Activated B cell treated with CpG ODN at 0.5 μM for 24 hours (primary cell): Measurements from ENCODE around the gene TCF7L1. TPM values are rescaled to one million over a fixed set of nuclear protein-coding genes. Genes with fewer than 3 reads are reported as not detected.
A peak's percentile ranks its signal among the peaks of the same experiment; 100 is the strongest.
"Not testable (repeated sequence)": the region's sequence is repeated elsewhere in the genome, so short reads cannot be mapped to it uniquely, and the experiment has no call there.

ENCODE experiments used
- ATAC-seq: fragments of 200-7000 bp; cut with Tn5 transposase; one replicate; pipeline ENCODE4 v1.10.0; 2021; ENCODE audit warnings: low read depth, mild to moderate bottlenecking, moderate library complexity
- CTCF ChIA-PET: fragments of 350-600 bp; sonication (Branson Sonifier 250); formaldehyde crosslinking; loops from one replicate; lab custom pipeline; 2021; ENCODE audit warnings: antibody characterized with exemption; lab: Charles Lee
- POLR2A ChIA-PET: fragments of 350-600 bp; sonication (Branson Sonifier 250); formaldehyde crosslinking; loops from one replicate; lab custom pipeline; 2021; ENCODE audit warnings: antibody characterized with exemption; lab: Charles Lee
- DNase-seq: peaks from one replicate; pipeline ENCODE4 v3.0.0; 2022
- H3K27ac Mint-ChIP-seq: one replicate; pipeline ENCODE4 v1.8.0; 2020; ENCODE audit warnings: mixed read lengths
- H3K27me3 Mint-ChIP-seq: one replicate; pipeline ENCODE4 v1.8.0; 2021; ENCODE audit warnings: mixed read lengths
- H3K36me3 Mint-ChIP-seq: one replicate; pipeline ENCODE4 v1.8.0; 2021; ENCODE audit warnings: low read depth, mixed read lengths
- H3K4me1 Mint-ChIP-seq: one replicate; pipeline ENCODE4 v1.8.0; 2021; ENCODE audit warnings: mixed read lengths
- H3K4me3 Mint-ChIP-seq: one replicate; pipeline ENCODE4 v1.8.0; 2020; ENCODE audit warnings: mild to moderate bottlenecking, mixed read lengths
- H3K9me3 Mint-ChIP-seq: one replicate; pipeline ENCODE4 v1.8.0; 2020; ENCODE audit warnings: mixed read lengths
- intact Hi-C: fragments of 100-400 bp; cut with micrococcal nuclease; formaldehyde crosslinking; loops from one replicate; pipeline ENCODE4 v1.15.1; 2024
- total RNA-seq: library from RNA; stranded (reverse); gene quantifications from 2 replicates; pipeline ENCODE4 v1.2.3, GENCODE V29; 2022
- TF ChIP-seq, protein P1 (sequence below): fragments of 200-600 bp; IDR thresholded peaks from one replicate; pipeline ENCODE4 v1.8.0; 2022; ENCODE audit warnings: antibody characterized with exemption, mild to moderate bottlenecking

Gene TCF7L1
- total RNA-seq, 1 donor from 2014 or later = 0.07 TPM

DNA sequence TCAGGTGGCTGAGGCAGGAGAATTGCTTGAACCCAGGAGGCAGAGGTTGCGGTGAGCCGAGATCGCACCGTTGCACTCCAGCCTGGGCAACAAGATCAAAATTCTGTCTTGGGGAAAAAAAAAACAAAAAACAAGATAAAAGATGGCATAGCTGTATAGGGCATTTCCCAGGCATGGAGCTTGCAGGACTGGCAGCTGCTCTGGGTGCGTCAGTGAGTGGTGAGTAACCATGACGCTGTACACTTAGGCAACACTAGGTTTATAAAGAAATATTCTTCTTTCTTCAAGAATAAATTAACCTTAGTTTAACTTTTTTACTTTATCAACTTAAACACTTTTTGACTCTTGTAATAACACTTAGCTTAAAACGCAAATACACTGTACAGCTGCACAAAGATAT lies 179.2 kb downstream of the TCF7L1 start:
- H3K27ac Mint-ChIP-seq = no peak overlapping the region
- no peak overlapping the region for H3K4me3 Mint-ChIP-seq
- peaks cover 23% of the 10 kb centered on the region for H3K4me1 Mint-ChIP-seq
- intact Hi-C loops = loop anchor here (2.0 kb wide), 1 partner anchor 14 kb away; the partner anchor contains the start of gene TGOLN2
- ChIA-PET CTCF (interaction anchor here (1.2 kb wide), 1 partner anchor 10 kb away, joined by 4 read pairs; no protein-coding TSS in a partner anchor), POLR2A (interaction anchor here (1.7 kb wide), 1 partner anchor 14 kb away, joined by 4 read pairs; no protein-coding TSS in a partner anchor)
- DNase-seq (no peak), ATAC-seq (no peak)
- H3K36me3 Mint-ChIP-seq = peaks cover 41% of the 10 kb centered on the region
- no peaks in the 10 kb centered on the region for H3K9me3 Mint-ChIP-seq
- H3K27me3 Mint-ChIP-seq = no peaks in the 10 kb centered on the region
- TF ChIP-seq, protein P1, sequence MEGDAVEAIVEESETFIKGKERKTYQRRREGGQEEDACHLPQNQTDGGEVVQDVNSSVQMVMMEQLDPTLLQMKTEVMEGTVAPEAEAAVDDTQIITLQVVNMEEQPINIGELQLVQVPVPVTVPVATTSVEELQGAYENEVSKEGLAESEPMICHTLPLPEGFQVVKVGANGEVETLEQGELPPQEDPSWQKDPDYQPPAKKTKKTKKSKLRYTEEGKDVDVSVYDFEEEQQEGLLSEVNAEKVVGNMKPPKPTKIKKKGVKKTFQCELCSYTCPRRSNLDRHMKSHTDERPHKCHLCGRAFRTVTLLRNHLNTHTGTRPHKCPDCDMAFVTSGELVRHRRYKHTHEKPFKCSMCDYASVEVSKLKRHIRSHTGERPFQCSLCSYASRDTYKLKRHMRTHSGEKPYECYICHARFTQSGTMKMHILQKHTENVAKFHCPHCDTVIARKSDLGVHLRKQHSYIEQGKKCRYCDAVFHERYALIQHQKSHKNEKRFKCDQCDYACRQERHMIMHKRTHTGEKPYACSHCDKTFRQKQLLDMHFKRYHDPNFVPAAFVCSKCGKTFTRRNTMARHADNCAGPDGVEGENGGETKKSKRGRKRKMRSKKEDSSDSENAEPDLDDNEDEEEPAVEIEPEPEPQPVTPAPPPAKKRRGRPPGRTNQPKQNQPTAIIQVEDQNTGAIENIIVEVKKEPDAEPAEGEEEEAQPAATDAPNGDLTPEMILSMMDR = no peak

DNA sequence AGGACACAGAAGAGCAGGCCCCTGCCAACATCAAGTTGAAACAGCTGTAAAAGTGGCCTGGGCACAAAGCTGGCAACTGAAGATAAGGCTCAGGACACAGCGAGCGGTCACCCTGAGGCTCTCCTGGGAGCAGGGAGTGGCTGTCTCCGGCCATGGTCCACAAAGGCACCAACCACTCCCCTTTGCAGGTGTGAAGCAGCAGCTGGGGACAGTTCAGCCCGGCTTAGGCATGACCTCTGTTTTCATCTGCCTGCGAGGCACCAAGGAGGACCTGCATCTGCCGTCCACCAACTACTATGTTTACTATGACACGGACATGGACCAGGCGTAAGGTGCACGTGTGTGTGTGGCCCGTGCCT lies 181.7 kb downstream of the TCF7L1 start:
- CTCF ChIA-PET = interaction anchor here (1.7 kb wide), 1 partner anchor 14 kb away, joined by 7 read pairs; no protein-coding TSS in a partner anchor
- H3K9me3 Mint-ChIP-seq = no peaks in the 10 kb centered on the region

DNA sequence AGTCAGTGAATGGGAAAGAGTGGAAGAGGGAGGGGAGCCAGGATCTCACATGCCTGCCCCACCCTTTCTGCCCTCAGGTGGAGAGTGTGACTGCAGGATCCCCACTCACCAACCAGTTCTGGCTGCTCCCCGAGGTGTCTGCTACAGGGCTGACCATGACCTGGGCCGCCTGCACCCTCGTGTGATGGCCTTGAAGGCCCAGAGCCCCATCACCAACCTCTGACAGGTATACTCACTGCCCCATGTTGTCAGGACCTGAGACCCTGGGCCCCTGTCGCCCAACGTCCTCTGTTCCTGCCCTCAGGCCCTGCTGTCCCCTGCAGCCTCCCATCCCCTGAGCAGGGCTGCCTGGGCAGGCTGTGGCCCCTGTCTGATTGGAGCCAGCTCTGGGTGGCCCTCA lies 182.7 kb downstream of the TCF7L1 start:
- CTCF ChIA-PET, H3K4me3 Mint-ChIP-seq, POLR2A ChIA-PET, DNase-seq, H3K27me3 Mint-ChIP-seq, ATAC-seq, H3K9me3 Mint-ChIP-seq, H3K27ac Mint-ChIP-seq: not testable (repeated sequence)
- intact Hi-C loops = loop anchor here (1.0 kb wide), 1 partner anchor 27 kb away; no protein-coding TSS in a partner anchor
- Mint-ChIP-seq H3K4me1 (peaks cover 26% of the 10 kb centered on the region), H3K36me3 (peaks cover 67% of the 10 kb centered on the region)

More for the DNA sequence above, 181.7 kb downstream of the TCF7L1 start:
- POLR2A ChIA-PET = no interaction called here
- Mint-ChIP-seq H3K27me3 (no peaks in the 10 kb centered on the region), H3K36me3 (peaks cover 57% of the 10 kb centered on the region), H3K4me1 (peaks cover 22% of the 10 kb centered on the region), H3K27ac (no peak overlapping the region), H3K4me3 (no peak overlapping the region)
- intact Hi-C loops = loop anchor here (1.0 kb wide), 1 partner anchor 28 kb away; no protein-coding TSS in a partner anchor
- ATAC-seq (no peak), DNase-seq (no peak)
- TF ChIP-seq, protein P1 = no peak

DNA sequence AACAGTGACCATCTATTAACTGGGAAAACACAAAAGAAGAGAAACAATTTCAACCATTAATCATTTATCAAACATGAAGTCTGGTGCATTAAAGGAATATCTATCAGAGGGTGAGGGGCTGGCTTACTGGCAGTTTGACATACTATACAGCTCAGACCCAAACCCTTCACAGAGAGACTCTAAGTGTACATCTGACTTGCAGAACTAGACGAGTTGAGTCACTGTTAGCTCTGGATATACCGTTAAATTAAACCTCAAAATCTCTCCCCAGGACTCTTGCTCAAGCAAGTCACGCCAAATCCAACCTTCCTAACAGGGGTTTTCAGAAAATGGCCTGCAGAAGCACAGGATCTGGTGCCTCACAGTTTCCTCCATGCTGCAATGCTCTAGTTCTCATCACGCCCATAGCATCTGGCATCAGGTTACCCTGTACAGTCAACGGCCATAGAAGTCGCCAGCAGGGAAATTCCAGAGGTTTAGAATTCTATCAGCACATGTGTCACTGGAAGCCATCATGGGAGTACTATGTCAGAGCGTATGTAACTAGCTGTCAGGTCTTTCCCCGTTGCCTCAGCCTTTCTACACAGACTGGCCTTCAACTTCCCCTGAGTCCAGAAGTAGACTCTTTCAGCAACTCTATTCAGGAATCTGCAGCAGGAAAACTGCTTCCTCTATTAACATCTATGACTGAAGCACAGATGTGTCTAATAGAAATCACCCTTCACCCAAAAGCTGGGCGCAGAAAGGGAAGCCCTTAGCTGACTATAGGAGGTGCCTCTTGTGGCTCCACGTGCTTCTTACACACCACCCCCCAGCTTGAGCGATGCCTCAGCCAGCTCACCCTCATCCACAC lies 185.3 kb downstream of the TCF7L1 start:
- intact Hi-C loops = no loop called here
- peaks cover 49% of the 10 kb centered on the region for H3K4me1 Mint-ChIP-seq
- TF ChIP-seq, protein P1 = no peak
- no peak overlapping the region for H3K4me3 Mint-ChIP-seq
- POLR2A ChIA-PET = interaction anchor here (0.7 to 2.8 kb wide), 4 partner anchors 8 to 73 kb away, joined by 4 to 11 read pairs (median 6); partner anchors contain the start of gene TGOLN2
- no peaks in the 10 kb centered on the region for H3K27me3 Mint-ChIP-seq
- CTCF ChIA-PET = interaction anchor here (0.8 to 1.0 kb wide), 2 partner anchors 18 to 19 kb away, joined by 3 to 4 read pairs; no protein-coding TSS in a partner anchor
- peak overlapping the region; percentile 53 for H3K27ac Mint-ChIP-seq
- DNase-seq (no peak), ATAC-seq (peak; percentile 21)
- H3K36me3 Mint-ChIP-seq = peaks cover 84% of the 10 kb centered on the region
- no peaks in the 10 kb centered on the region for H3K9me3 Mint-ChIP-seq

DNA sequence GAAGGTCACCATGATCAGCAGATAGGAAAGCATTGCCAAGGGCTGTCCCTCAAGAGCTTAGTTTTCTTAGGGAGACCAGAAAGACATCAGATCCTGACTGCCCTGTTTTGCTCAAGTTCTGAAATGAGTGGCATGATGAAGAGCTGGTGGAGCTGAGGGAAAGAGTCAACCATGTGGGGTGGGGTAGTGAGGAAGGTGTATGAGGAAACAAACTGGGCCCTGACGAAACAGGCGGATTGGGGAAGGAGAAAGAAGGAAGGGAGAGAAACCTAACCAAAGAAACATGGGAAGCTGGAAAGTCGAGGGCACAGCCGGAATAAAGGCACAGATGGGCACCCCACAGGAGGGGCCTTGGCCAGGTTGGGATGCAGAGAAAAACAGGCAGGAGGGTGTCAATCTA lies 186.6 kb downstream of the TCF7L1 start:
- Mint-ChIP-seq H3K36me3 (peaks cover 86% of the 10 kb centered on the region), H3K9me3 (no peaks in the 10 kb centered on the region), H3K4me1 (peaks cover 62% of the 10 kb centered on the region), H3K27me3 (no peaks in the 10 kb centered on the region), H3K4me3 (no peak overlapping the region), H3K27ac (peak overlapping the region; percentile 8)
- ChIA-PET CTCF (interaction anchor here (1.4 kb wide), 1 partner anchor 19 kb away, joined by 4 read pairs; no protein-coding TSS in a partner anchor), POLR2A (interaction anchor here (2.8 kb wide), 1 partner anchor 9 kb away, joined by 11 read pairs; the partner anchor contains the start of gene TGOLN2)
- DNase-seq (no peak), ATAC-seq (no peak)
- intact Hi-C loops = loop anchor here (10.0 kb wide), 2 partner anchors 1245 to 1305 kb away; partner anchors contain the start of genes CHMP3 and RNF103
- TF ChIP-seq, protein P1 = no peak
